Measurements from ENCODE around the gene DHX9.
"Not testable (repeated sequence)": the region's sequence is repeated elsewhere in the genome, so short reads cannot be mapped to it uniquely, and the experiment has no call there.

Gene DHX9

DNA sequence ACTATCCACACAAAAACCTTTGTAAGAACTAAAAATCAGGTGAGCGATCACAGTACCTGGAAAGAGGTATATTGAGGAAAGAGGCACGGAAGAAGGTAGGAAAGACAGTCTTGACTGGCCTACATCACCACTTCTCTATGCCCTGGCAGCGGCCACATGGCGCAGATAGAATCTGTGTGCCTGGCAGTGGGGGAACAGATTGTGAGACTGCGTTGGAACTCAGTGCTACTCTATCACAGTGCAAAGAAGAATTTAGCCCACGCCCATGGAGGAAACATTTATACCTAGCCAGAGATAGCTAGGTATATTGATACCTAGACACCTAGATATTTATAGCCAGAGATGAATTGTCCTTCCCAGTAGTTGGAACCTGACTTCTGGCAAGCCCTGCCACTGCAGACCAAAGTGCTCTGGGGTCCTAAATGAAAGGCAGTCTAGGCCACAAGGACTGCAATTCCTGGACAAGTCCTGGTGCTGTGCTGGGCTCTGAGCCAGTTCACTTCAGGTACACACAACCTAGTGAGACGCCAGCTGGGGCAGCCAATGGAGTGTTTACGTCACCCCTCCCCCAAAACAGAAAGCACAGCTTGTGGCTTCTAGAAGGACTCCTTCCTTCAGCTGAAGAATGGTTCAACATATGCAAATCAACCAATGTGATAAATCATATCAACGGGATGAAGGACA is 51.9 kb downstream of the DHX9 start:
- no peak for DNase-seq

DNA sequence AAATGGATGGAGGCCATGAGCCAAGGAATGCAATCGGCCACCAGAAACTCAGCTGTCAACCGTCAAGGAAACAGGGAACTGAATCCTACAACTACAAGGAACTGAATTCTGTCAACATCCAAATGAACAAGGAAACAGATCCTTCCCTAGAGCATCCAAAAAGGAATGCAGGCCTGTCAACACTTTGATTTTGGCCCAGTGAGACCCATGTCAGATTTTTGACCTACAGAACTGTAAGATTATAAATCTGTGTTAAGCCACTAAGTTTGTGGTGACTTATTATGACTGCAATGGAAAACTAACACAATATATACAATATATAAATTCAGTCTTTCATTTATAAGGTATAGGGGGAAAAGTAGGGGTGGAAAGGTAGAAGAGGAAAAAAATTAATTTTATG is 58.5 kb downstream of the DHX9 start:
- DNase-seq: no peak

DNA sequence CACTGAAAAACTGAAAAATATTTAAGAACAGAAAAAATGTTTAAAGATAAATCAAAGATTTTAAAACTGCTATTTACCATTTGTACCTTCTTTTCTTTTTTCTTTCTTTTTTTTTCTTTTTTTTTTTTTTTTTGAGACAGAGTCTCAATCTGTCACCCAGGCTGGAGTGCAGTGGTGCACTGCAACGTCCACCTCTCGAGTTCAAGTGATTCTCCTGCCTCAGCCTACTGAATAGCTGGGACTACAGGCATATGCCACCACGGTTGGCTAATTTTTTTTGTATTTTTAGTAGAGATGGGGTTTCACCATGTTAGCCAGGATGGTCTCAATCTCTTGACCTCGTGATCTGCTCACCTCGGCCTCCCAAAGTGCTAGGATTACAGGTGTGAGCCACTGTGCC is 62.8 kb downstream of the DHX9 start:
- not testable (repeated sequence) for DNase-seq

DNA sequence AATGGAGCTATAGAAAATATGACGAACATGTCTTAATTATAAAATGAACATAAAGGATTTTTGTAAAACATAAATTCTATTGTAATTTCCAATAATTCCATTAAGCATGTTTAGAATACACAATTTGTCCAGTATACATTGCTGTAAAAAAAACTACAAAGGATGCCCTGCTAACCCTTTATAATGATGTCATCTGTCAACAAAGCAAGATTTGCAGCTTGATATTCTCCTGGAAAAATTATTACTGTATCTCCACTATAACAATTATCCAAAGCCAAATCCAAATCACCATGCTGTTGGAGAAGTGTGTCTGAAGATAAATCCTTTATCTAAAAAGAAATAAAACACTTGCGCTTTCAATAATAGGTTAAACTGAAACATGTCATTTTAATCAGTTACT is 66.2 kb downstream of the DHX9 start:
- no peak for DNase-seq

DNA sequence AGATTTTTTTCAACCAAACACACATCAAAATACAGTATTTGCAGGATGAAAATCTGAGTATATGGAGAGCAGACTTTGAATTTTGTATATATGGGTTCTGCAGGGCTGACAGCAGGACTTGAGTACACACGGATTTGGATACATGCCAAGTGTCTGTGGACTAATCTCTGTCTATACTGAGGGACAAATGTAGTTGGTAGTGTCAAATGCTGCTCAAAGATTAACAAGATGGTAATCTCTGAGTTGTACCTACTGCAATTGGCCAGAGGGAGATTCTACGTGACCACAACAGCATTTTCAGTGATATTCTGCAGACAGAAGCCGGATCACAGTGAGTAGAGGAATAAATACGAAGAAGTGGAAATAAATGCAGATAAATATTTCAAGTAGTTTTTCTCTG is 70.4 kb downstream of the DHX9 start:
- no peak for DNase-seq

DNA sequence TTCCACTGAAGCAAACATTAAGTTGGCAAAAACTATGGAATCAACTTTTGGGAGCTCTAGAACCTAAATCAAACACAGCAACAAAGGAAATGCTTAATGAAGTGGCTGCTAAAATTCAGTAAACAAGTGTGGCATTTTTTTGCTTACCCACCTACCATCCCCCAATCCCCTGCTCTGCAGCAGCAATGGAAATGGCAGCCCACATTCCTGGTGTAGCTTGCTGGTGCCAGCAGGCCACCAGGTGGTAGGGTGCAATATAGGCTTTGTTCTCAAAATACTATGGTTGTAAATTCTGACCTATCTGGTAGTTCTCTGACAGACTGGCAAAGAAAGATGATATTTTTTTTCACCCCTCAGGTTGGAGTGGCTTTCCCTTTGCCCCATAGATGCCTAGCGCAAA is 71.0 kb downstream of the DHX9 start:
- DNase-seq: no peak

DNA sequence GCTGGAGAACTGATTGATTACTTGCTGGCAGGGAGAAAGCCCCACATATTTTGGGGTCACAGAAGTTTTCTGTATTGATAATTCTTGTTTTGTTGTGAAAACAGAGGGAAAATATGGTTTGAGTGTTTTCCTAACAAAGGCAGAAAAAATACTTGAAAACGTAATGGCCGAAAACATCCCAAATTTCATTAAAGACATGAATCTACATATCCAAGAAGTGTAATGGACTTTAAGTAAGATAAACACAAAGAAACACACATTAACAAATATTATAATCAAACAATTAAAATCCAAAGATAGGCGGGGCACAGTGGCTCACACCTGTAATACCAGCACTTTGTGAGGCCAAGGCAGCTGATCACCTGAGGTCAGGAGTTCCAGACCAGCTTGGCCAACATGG is 74.3 kb downstream of the DHX9 start:
- no peak for DNase-seq

DNA sequence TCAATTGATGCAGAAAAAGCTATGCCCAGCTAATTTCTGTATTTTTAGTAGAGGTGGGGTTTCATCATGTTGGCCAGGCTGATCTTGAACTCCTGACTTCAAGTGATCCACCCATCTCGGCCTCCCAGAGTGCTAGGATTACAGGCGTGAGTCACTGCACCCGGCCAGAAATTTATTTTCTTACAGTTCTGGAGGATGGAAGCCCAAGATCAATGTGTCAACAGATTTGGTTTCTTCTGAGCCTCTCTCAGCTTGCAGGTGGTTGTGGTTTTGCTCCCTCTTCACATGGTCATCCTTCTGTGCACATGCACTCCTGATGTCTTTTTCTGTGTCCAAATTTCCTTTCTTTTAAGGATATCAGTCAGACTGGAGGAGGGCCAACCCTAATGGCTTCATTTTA is 78.2 kb downstream of the DHX9 start:
- no peak for DNase-seq

DNA sequence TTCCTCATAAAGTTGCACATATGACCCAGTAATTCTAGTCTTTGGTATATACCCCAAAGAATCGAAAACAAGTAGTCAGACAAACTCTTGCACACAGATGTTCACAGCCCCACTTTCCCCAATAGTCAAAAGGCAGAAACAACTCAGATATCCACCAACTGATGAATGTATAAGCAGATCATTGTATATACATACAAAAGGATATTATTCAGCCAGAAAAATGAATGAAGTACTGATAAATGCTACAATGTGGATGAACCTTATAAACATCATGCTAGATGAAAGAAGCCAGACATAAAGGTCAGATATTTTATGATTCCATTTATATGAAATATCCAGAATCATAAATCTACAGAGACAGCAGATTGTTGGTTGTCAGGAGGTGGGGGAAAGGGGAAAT is 86.5 kb downstream of the DHX9 start:
- DNase-seq: no peak

DNA sequence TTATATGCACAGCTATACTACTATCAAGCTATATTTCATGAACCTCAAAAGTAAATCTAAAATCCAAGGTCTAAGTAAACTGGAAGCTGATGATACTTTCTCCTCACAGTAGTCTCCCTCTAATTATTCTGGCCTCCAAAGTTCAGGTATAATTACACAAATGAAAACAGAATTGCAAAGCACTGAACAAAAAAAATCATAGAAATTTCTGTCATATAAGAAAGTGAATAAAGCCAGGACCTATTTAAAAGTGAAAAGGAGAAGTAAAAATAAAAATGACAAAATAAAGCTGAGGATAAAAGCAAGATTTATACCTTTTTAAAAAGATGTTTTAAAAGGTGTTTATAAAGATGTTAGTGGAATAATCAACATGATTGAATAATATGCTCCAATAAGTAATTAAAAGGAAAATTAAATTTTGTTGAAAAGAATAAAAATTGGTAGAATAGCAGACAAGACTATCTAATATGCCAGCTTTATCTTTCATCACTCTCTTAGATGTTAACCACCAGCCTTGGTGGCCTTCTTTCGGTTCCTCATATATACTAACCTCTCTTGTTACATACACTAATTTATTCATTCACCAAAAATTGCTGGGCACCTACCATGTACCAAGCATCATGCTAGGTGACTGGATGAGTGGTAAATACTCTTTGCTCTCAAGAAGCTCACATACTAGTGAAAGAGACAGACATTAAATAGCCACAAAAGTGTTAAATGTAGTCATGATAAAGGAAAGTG is 88.7 kb downstream of the DHX9 start:
- DNase-seq: no peak

DNA sequence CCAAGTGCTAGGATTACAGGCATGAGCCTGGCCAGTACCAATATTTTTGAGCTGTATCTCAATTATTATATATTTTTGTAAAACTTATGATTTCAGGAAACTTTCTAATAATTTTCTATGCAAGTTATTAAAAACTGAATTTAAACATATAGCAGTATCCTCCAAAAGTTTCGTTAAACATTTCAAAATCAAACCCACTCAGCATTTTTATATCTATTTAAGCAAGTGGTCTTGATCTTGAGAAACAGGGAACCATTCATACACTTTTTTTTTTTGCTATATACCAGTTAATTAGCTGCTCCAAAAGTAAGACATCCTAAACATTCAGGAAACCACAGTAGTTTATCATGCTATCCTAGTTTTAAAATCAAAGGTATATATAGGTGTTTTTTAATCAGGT is 91.8 kb downstream of the DHX9 start:
- DNase-seq: no peak

DNA sequence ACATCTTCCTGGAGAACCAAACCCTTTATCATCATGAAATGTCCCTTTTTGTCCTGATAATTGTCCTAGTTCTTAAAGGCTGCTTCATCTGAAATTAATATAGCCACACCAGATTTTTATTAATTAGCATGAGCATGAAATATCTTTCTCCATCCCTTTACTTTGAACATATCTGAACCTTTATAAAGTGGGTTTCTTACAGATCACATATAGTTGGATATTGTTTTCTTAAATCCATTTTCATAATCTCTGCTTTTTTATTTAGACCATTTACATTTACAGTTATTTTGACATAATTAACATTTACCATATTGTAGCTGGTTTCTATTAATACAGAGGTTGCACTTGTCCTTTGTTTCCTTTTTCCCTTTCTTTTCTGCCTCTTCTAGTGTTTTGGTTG is 96.6 kb downstream of the DHX9 start:
- DNase-seq: no peak
